ENCODE data around the gene YAF2.

Gene YAF2

GRCh38 chr12:42281844-42282243 is 43.8 kb upstream of the YAF2 start:
- no peak for TF ChIP-seq CTCF (conservative IDR thresholded peaks at IDR 0.05)
- H3K27ac ChIP-seq: no peak overlapping the region

GRCh38 chr12:42281278-42281677 is 43.2 kb upstream of the YAF2 start:
- TF ChIP-seq CTCF (conservative IDR thresholded peaks at IDR 0.05): no peak
- no peak overlapping the region for H3K27ac ChIP-seq

GRCh38 chr12:42278128-42278510 is 40.1 kb upstream of the YAF2 start:
- no peak for TF ChIP-seq CTCF (conservative IDR thresholded peaks at IDR 0.05)
- H3K27ac ChIP-seq: no peak overlapping the region

- no peak for TF ChIP-seq CTCF (conservative IDR thresholded peaks at IDR 0.05)
- no peak overlapping the region for H3K27ac ChIP-seq
Measured at GRCh38 chr12:42277396-42278127, 39.5 kb upstream of the YAF2 start.

- no peak overlapping the region for H3K27ac ChIP-seq
- no peak for TF ChIP-seq CTCF (conservative IDR thresholded peaks at IDR 0.05)
Measured at GRCh38 chr12:42275499-42275898, 37.5 kb upstream of the YAF2 start.

GRCh38 chr12:42273706-42274105 is 35.7 kb upstream of the YAF2 start:
- TF ChIP-seq CTCF (conservative IDR thresholded peaks at IDR 0.05): no peak
- no peak overlapping the region for H3K27ac ChIP-seq

GRCh38 chr12:42270596-42270995 is 32.5 kb upstream of the YAF2 start:
- H3K27ac ChIP-seq: no peak overlapping the region

More at GRCh38 chr12:42270596-42270995, 32.5 kb upstream of the YAF2 start:
- no peak for TF ChIP-seq CTCF (conservative IDR thresholded peaks at IDR 0.05)

Data from VCaP (cell line).